GM19023 (cell line): ENCODE results near the gene PGAP3.

Experiments used
- ATAC-seq: cut with Tn5 transposase; IDR thresholded peaks from one replicate; pipeline ENCODE4 v1.9.1; 2021; ENCODE audit warnings: mild to moderate bottlenecking, moderate library complexity; ENCODE audit not compliant: unreplicated experiment

The PGAP3 gene

DNA sequence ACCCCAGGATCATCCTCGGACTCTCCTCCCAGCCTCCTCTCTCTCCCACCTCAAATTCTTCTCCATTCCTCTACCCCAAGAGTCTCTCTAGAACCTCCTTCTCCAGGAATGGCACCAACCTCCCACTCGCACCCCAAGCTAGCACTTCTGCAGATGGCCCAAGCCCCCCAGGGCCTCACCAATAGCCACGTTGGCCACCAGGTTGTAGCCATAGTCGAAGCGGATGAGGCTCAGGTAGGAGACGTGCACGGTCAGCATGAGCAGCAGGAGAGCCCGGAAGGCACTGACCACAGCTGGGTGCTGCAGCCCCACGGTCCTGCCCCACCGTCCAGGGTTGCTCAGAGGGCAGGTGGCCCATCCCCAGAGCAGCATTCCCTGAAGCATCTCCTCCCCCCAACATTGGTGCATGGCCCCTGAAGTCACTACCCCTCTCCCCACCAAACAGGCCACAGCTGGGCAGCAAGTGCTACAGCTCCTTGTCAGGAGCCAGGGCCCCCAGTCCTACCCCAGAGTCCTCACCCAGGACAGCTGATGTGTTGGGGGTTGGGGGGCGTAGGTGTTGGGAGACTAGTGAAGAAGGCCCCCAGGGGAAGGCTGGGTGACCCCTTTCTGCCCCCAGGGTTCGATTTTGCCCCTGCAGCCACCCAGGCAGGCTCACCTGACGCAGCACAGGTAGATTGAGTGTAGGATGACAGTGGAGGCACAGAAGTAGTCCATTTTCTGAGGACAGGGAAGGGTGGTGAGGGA, 14.3 kb downstream of the PGAP3 start:
- ATAC-seq = no peak

DNA sequence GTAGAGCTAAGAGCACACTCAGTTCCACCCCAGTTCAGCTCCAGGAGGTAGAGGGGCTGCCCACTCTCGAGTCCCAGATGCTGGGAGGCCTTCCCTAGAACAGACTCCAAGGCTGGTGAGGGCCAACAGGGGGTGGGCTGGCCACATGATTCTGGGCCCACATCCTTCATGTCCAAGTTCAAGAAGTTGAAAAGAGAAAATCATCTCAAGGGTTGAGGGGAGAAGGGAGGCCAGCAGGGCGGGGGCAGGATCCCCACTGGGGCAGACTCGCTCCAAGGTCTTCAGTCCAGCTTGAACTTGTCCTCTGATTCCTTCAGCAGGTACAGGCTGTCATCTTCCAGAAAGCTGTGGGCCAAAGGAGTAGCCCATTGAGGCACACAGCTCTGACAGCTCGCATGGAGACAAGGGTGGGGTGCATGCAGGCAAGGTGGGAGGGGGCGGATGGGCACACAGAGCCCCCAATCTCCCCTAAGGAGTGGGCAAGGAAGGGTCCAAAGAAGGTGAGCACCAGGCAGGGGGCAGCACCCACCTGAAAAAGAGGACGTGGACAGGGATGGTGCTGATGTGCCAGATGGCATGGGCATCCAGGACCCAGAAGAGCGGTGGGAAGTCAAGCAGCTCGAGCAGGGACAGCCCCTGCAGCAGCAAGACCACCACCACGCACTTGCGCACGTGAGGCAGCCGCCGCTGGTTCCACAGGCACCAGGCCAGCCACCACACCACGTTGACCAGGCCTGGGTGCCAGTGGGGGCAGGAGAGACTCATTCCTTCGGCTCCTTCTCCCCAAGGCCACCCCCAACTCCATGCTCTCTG, 15.1 kb downstream of the PGAP3 start:
- no peak for ATAC-seq

DNA sequence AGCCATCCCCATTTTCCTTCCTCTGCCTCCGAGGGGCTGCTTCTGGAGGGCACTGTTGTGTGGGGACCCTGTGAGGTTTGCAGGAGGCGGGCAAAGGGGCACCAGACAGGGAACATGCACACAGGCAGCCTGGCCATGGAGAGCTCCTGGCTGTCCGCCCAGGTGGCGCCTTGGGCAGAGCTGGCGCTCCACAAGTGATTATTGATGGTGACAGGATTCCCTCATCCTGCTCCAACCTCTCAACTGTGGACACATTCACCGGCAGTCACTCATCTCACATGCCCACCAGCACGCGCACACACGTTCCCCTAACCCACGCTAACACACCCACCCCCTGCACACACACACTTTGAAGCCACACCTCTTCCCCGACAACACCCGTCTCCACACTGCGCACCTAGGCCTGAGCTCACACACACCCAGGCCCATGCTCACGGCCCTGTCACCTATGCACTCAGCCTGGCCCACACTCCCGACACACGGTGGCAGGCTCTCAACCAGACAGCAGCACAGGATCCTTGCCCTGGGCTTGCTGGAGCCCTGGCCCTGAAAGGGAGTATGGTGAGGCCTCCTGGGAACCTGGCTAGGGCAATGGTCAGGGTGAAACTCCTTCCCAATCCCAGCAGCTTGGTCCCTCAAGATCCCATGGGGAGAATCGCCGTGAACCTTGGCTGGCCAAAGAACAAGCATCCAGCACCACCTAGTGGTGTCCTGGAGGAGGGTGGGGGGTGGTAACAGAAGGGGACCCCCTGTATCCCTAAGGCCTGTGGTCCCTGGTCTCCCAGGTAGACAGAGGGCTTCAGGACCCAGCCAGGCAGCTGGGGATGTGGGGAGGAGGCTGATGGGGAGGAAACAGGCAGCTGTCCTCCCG, 16.0 kb downstream of the PGAP3 start:
- no peak for ATAC-seq

DNA sequence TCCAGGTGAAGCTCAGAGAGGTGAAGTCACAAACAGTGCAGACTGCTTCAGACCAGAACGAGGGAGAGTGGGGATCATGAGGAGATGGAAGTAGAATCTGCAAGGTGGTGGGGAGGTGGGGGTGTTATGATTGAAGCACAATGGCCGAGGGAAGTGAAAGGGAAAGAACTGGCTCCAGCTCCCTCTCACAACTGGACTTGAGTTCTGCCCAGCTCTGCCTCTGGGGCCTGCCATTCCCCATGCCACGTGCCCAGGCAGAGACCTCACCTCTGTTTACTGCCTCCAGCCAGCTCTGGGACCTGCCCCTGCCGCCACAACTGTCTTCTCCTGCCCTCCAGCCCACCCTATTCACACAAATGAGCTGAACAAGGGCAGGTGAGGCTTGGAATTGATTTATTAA, 17.1 kb downstream of the PGAP3 start:
- ATAC-seq = no peak

DNA sequence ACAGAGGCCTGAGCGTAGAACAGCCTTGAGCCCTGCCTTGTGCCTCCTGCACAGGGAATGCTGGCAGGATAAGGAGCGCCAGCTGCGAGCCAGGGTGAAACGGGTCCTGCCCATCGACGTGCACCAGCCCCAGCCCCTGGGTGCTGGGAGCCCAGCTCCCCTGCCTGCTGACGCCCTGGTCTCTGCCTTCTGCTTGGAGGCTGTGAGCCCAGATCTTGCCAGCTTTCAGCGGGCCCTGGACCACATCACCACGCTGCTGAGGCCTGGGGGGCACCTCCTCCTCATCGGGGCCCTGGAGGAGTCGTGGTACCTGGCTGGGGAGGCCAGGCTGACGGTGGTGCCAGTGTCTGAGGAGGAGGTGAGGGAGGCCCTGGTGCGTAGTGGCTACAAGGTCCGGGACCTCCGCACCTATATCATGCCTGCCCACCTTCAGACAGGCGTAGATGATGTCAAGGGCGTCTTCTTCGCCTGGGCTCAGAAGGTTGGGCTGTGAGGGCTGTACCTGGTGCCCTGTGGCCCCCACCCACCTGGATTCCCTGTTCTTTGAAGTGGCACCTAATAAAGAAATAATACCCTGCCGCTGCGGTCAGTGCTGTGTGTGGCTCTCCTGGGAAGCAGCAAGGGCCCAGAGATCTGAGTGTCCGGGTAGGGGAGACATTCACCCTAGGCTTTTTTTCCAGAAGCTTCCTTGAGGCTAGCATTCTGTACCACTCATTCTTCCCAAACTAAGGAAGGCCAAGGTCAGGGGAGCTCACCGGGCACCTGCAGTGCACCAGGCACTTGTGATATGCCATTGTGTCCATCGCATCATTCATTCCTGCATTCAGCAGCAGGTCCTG, 17.7 kb downstream of the PGAP3 start:
- no peak for ATAC-seq

DNA sequence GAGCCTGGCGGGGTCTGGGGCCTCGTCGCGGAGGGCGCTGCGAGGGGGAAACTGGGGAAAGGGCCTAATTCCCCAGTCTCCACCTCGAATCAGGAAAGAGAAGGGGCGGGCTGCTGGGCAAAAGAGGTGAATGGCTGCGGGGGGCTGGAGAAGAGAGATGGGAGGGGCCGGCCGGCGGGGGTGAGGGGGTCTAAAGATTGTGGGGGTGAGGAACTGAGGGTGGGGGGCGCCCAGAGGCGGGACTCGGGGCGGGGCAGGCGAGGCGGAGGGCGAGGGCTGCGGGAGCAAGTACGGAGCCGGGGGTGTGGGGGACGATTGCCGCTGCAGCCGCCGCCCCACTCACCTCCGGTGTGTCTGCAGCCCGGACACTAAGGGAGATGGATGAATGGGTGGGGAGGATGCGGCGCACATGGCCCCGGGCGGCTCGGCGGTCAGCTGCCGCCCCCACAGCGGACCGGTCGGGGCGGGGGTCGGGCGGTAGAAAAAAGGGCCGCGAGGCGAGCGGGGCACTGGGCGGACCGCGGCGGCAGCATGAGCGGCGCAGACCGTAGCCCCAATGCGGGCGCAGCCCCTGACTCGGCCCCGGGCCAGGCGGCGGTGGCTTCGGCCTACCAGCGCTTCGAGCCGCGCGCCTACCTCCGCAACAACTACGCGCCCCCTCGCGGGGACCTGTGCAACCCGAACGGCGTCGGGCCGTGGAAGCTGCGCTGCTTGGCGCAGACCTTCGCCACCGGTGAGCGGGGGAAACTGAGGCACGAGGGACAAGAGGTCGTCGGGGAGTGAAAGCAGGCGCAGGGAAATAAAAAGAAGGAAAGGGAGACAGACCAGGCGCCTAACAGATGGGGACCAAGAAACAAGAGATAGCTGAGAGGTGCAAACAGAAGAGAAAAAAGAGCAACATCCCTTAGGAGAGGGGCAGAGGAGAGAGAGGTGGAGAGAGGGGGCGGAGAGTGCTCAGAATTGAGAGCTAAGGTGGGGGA, 19.6 kb downstream of the PGAP3 start, which contains the start of gene PNMT:
TSS of gene PNMT (plus strand) at position 509 of the 980 bp plus-strand sequence. CDS start at position 532, 23 bp downstream.
- ATAC-seq = no peak

DNA sequence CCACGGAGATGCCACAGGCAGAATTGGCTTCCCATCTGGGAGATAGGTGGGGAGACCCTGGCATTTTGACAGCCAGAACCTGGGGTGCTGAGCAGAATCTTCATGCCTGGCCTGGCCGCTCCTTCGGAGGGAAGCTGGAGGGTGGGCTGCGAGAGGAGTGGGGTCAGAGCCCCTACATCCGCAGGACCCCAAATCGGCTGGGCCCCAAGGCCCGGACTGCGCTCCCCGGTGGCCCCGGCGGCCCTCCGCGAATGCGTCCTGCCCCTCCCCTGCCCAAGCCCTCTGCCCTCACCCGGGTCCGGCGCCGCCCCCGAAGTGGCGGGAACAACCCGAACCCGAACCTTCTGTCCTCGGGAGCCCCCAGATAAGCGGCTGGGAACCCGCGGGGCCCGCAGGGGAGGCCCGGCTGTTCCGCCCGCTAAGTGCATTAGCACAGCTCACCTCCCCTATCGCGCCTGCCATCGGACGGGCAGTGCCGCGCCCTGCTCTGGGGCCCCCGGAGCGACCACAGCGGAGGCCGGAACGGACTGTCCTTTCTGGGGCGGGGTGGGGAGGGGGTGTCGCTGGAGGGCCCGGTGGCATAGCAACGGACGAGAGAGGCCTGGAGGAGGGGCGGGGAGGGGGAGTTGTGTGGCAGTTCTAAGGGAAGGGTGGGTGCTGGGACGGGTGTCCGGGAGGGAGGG, 20.5 kb downstream of the PGAP3 start:
- ATAC-seq = no peak

DNA sequence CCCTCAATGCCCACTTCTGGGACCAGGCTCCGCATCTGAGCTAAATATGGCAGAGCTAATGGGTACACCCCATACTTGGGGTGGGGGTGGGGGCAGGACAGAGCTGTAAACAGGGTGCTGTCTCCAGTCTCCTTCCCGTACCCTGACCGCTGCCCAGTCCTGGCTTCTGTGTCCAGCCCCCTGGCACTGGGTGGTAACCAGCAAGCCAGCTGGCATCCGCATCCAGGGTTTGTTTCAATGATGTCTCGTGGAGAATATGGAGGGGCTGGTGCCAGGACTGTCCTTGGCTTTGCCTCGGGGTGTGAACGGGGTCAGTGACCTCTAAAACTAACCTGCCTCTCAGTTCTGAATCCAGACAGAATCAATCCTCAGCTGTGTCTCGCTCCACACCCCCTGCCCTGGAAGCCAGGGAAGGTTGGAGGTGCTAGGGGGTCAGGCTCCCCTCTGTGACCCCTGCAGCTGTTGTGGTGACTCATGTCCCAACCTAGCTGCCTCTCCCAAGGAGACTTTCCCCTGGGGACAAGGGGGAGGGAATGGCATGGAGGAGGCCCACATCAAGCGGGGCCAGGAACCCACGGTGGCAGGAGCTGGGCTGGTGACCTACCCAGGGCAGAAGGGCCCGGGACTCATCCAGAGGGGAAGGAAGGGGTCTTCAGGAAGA, 21.1 kb downstream of the PGAP3 start:
- no peak for ATAC-seq

DNA sequence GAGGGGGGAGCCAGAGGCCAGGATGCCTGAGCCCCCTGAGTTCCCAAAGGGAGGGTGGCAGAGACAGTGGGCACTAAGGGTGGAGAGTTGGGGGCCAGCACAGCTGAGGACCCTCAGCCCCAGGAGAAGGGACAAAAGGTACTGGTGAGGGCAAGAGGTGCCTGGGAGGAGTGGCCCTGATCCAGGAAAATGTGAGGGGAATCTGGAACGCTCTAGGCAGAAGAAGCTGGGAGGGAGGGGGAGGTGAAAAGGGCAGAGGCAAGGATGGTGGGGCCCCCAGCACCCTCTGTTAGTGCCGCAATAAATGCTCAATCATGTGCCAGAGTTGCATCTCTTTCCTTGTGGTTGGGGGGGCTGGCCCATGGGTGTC, 21.6 kb downstream of the PGAP3 start:
- no peak for ATAC-seq

DNA sequence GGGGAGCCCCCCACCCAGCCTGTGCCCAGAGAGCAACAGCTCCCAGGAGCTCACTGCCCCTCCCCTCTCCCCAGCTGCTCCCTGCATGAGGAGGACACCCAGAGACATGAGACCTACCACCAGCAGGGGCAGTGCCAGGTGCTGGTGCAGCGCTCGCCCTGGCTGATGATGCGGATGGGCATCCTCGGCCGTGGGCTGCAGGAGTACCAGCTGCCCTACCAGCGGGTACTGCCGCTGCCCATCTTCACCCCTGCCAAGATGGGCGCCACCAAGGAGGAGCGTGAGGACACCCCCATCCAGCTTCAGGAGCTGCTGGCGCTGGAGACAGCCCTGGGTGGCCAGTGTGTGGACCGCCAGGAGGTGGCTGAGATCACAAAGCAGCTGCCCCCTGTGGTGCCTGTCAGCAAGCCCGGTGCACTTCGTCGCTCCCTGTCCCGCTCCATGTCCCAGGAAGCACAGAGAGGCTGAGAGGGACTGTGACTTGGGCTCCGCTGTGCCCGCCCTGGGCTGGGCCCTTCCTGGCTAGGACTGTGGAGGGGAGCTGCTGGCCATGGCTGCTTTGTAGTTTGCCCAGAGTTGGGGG, 22.1 kb downstream of the PGAP3 start:
- no peak for ATAC-seq

DNA sequence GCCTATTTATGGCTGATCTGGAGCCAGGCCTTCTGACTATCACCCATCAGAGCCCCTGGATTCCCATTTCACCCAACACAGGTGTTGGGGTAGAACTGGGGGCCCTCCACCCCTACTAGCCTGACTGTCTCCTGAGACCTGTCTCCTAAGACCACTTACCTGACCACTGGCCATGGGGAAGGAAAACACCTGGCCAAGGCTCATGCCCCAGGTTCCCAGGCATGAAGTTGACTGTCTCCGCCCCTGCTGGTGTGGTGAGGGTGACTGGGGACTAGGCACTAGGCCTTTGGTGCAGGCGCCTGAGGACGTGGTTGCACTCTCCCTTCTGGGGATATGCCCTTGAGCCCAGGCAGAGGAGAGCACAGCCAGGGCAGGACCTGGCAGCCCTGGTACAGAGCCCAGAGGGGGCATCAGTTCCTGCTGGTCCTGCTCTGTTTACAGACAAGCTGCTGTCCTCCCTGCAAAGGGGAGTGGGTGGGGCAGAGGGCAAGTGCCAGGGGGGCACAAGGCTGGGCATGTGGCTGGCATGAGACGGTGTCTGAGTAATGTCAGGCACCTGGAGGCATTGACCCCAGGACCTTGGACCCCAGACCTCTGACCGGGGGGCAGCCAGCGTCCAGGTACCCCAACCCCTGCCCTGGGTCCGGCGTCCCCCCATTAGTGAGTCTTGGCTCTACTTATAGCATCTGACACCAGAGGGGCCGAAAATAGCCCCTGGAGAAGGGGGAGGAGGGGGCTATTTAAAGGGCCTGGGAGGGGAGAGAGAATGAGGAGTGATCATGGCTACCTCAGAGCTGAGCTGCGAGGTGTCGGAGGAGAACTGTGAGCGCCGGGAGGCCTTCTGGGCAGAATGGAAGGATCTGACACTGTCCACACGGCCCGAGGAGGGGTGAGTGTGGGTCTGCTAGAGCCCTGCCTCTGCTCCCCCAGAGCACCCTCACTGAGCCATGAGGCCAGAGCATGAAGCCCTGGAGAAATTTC, 23.0 kb downstream of the PGAP3 start, which contains the start of gene TCAP:
TSS of gene TCAP (plus strand) at position 769 of the 981 bp plus-strand sequence. CDS start at position 780, 11 bp downstream.
- no peak for ATAC-seq

DNA sequence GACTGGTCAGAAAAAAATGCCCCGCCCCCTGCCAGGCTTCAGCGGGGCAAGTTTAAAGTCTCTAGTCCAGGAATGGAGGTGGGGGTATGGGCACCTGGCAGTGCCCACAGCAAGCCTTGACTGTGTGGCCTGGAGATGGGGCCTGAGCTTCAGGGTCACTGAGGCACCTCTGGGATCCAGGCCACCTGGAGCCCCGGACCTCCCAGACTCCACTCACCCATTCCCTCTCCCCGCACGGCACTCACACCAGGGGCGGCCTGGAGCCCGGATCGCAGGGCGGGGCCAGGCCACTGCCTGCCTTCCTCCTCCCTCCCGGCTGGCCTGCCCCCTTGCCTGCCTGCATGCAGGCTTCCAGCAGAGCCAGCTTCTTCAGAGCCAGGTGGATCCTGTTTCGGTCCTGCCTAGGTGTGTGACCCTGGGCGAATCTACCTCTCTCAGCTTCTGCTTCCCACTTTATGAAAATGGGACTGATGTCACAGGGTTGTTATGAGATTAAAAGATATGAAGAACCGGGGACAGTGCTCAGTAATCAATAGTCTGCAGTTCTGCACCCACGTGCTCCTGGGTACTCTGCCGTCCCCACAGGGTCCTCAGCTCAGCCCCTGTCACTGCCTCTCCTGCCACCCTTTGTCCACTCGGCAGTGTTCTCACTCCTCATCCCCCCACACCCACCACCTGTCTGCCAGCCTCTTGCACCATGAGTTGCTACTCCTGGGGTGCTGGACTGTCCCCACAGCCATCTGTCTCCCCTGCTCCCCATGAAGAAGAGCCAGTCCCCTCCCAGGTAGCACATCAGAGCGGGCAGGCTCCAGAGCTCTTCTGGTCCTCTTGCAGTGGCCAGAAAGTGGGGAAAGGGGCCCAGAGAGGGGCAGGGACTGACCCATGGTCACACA, 23.9 kb downstream of the PGAP3 start:
- no peak for ATAC-seq

DNA sequence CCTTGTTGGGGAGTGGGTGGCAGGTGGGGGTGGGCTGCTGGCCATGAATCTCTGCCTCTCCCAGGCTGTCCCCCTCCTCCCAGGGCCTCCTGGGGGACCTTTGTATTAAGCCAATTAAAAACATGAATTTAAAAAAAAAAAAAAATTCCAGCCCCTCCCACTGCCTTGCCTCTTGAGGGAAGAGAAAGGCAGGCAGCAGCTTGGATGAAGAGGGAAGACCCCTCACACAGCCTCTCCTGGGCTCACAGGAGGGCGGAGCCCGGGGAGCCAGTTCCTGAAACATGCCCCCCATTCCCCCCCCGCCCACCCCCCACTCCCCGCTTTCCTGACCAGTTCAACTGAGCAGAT, 24.5 kb downstream of the PGAP3 start:
- no peak for ATAC-seq

DNA sequence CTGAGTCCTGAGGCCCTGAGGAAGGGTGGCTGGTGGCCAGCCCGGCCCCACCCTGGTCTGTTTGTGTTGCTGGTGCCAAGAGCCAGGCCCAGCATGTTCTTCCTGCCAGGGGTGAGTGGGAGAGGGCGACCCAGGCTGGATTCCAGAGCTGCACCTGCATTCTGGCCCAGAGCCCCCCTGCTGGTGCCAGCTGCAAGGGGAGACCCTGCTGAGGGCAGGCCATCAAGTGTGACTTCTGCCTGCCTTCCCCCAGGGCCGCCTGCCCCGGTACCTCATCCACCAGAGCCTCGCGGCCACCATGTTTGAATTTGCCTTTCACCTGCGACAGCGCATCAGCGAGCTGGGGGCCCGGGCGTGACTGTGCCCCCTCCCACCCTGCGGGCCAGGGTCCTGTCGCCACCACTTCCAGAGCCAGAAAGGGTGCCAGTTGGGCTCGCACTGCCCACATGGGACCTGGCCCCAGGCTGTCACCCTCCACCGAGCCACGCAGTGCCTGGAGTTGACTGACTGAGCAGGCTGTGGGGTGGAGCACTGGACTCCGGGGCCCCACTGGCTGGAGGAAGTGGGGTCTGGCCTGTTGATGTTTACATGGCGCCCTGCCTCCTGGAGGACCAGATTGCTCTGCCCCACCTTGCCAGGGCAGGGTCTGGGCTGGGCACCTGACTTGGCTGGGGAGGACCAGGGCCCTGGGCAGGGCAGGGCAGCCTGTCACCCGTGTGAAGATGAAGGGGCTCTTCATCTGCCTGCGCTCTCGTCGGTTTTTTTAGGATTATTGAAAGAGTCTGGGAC, 25.1 kb downstream of the PGAP3 start:
- no peak for ATAC-seq
